Measurements from ENCODE around the gene CARS1. TPM values are rescaled to one million over a fixed set of nuclear protein-coding genes. Genes with fewer than 3 reads are reported as not detected.

The CARS1 gene
- total RNA-seq, 1 donor from 2014 or later = 151 TPM

DNA sequence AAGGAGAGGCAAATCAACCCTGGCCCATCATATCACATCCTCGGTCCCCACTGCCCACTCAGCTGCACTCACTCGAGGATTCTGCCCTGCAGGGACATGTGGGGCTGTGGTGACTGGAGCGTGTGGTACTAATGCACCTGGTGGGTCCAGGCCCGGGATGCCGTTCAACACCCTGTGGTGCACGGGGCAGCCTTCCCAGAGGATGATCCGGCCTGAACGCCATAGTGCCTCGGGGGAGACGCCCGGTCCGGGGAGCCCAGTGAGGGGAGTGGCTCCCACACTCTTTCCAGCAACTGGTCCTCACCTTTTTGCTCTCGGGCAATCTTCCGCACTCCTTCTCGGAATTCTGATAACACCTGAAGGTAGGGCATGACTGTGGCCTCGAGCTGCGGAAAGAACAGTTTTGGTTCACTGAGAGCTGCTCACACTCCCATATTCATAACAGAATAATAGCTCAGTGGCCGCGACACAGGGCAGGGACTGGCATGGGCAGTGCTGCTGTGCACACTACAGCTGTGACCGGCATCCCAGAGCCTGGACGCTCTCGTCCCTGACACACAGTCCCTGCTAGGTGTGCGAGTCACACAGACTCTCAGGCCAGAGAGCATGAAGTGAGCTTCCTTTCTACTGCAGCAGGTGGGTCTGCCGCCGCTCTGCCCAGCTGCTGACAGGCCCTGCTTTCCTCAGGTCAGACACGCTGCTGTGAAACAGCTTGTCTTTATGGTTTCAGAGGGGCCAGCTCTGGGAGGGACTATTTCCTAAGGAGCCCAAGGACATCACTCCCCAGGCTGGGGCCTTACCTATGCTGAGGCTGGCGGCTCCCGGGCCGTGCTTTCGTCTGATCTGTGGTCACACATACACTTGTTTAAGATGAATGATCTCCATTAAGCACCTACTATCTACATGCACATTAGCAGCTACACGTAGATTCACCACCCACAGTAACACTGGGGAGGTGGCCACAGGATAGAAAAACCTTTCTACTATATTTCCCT is 45.0 kb downstream of the CARS1 start:
- Mint-ChIP-seq H3K27ac (ENCODE audit: unreplicated experiment) (no peak overlapping the region), H3K36me3 (ENCODE audit: unreplicated experiment) (no peaks in the 10 kb centered on the region), H3K4me1 (ENCODE audit: low read depth, unreplicated experiment) (peaks cover 25% of the 10 kb centered on the region), H3K9me3 (ENCODE audit: unreplicated experiment) (peaks cover 11% of the 10 kb centered on the region), H3K4me3 (ENCODE audit: unreplicated experiment) (no peak overlapping the region), H3K27me3 (ENCODE audit: unreplicated experiment) (peaks cover 11% of the 10 kb centered on the region)
- TF ChIP-seq CTCF (IDR thresholded peaks at IDR 0.05; ENCODE audit: partially characterized antibody, unreplicated experiment) = no peak
- DNase-seq = no peak

- peaks cover 9% of the 10 kb centered on the region for H3K27me3 Mint-ChIP-seq (ENCODE audit: unreplicated experiment)
- H3K4me3 Mint-ChIP-seq (ENCODE audit: unreplicated experiment) = no peak overlapping the region
- peaks cover 7% of the 10 kb centered on the region for H3K9me3 Mint-ChIP-seq (ENCODE audit: unreplicated experiment)
- no peaks in the 10 kb centered on the region for H3K36me3 Mint-ChIP-seq (ENCODE audit: unreplicated experiment)
- no peak for DNase-seq
- no peak for TF ChIP-seq CTCF (IDR thresholded peaks at IDR 0.05; ENCODE audit: partially characterized antibody, unreplicated experiment)
- peaks cover 24% of the 10 kb centered on the region for H3K4me1 Mint-ChIP-seq (ENCODE audit: low read depth, unreplicated experiment)
- H3K27ac Mint-ChIP-seq (ENCODE audit: unreplicated experiment) = peak overlapping the region; percentile 66
These were observed 46.5 kb downstream of the CARS1 start for GRCh38 chr11:3010521-3011275.

DNA sequence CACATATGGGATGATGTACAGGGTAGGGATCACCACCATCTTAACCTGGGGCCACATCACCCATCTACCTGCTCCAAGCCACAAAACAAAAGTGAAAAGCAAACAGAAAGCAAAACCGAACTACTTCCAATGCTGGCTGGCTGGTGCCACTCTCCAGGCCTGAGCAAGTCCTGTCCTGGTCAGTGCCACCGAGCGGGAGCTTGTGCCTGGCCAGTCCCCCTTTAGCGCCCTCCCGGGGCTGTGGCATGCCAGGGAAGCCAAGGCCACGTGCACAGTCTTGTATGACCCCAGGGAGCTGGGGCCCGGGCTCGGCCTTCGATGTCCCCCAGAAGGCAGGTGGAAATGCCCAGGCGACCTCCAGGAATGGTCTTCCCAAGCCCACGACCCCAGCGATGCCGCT is 47.2 kb downstream of the CARS1 start:
- no peak for DNase-seq
- no peak for TF ChIP-seq CTCF (IDR thresholded peaks at IDR 0.05; ENCODE audit: partially characterized antibody, unreplicated experiment)
- no peak overlapping the region for H3K4me3 Mint-ChIP-seq (ENCODE audit: unreplicated experiment)
- peaks cover 6% of the 10 kb centered on the region for H3K9me3 Mint-ChIP-seq (ENCODE audit: unreplicated experiment)
- peaks cover 17% of the 10 kb centered on the region for H3K4me1 Mint-ChIP-seq (ENCODE audit: low read depth, unreplicated experiment)
- peaks cover 5% of the 10 kb centered on the region for H3K27me3 Mint-ChIP-seq (ENCODE audit: unreplicated experiment)
- peak overlapping the region; percentile 4 for H3K27ac Mint-ChIP-seq (ENCODE audit: unreplicated experiment)
- no peaks in the 10 kb centered on the region for H3K36me3 Mint-ChIP-seq (ENCODE audit: unreplicated experiment)

- Mint-ChIP-seq H3K27me3 (ENCODE audit: unreplicated experiment) (peaks cover 3% of the 10 kb centered on the region), H3K4me1 (ENCODE audit: low read depth, unreplicated experiment) (peaks cover 14% of the 10 kb centered on the region), H3K36me3 (ENCODE audit: unreplicated experiment) (no peaks in the 10 kb centered on the region), H3K4me3 (ENCODE audit: unreplicated experiment) (no peak overlapping the region), H3K9me3 (ENCODE audit: unreplicated experiment) (peaks cover 4% of the 10 kb centered on the region), H3K27ac (ENCODE audit: unreplicated experiment) (peak overlapping the region; percentile 4)
- no peak for DNase-seq
- no peak for TF ChIP-seq CTCF (IDR thresholded peaks at IDR 0.05; ENCODE audit: partially characterized antibody, unreplicated experiment)
These were observed 47.7 kb downstream of the CARS1 start for GRCh38 chr11:3009481-3009880.

Measured in glutamatergic neuron (in vitro differentiated cells).